GM10248 (cell line): ENCODE data around the gene SHOX.

ENCODE experiments used
- CTCF ChIA-PET: fragments of 300-600 bp; sonication (Branson Sonifier 250); formaldehyde crosslinking; extraction: SDS; loops from one replicate; lab custom pipeline; 2021; ENCODE audit warnings: antibody characterized with exemption; lab: Yijun Ruan, JAX
- POLR2A ChIA-PET: fragments of 350-650 bp; sonication (Branson Sonifier 250); formaldehyde crosslinking; extraction: SDS; loops from one replicate; lab custom pipeline; 2020; ENCODE audit warnings: antibody characterized with exemption; lab: Yijun Ruan, JAX
- DNase-seq: peaks from one replicate; pipeline ENCODE4 v3.0.0; 2012; ENCODE audit errors: extremely low spot score
- CTCF ChIP-seq: IDR thresholded peaks from 2 replicates; pipeline ENCODE4 v1.5.1; 2012; ENCODE audit warnings: mild to moderate bottlenecking, low read depth; ENCODE audit errors: extremely low read depth, missing control alignments, control extremely low read depth

SHOX gene

GRCh38 chrX:633985-634958 is 3.7 kb downstream of the SHOX start:
- ChIA-PET POLR2A (no interaction called here), CTCF (no interaction called here)
- no peak for DNase-seq

GRCh38 chrX:635428-636090 is 5.0 kb downstream of the SHOX start:
- TF ChIP-seq CTCF, result no peak
- ChIA-PET CTCF (no interaction called here), POLR2A (no interaction called here)
- no peak for DNase-seq

More at GRCh38 chrX:633985-634958, 3.7 kb downstream of the SHOX start:
- TF ChIP-seq CTCF, result no peak

- POLR2A ChIA-PET, result no interaction called here
- CTCF ChIA-PET, result no interaction called here
- TF ChIP-seq CTCF, result no peak
Observed at GRCh38 chrX:636981-637659, 6.5 kb downstream of the SHOX start.

GRCh38 chrX:637660-638481 is 7.3 kb downstream of the SHOX start:
- ChIA-PET CTCF (no interaction called here), POLR2A (no interaction called here)
- TF ChIP-seq CTCF, result no peak
- no peak for DNase-seq

More at GRCh38 chrX:636981-637659, 6.5 kb downstream of the SHOX start:
- DNase-seq, result no peak

- CTCF ChIA-PET, result no interaction called here
- DNase-seq, result no peak
- no peak for TF ChIP-seq CTCF
- POLR2A ChIA-PET, result no interaction called here
Observed at GRCh38 chrX:638482-639131, 8.0 kb downstream of the SHOX start.

- no peak for TF ChIP-seq CTCF
- ChIA-PET CTCF (no interaction called here), POLR2A (no interaction called here)
- DNase-seq, result no peak
Observed at GRCh38 chrX:639151-639550, 8.6 kb downstream of the SHOX start.
